Left renal pelvis (tissue), 4 donors: ENCODE results near the gene SPARC. TPM values are rescaled to one million over a fixed set of nuclear protein-coding genes. Genes with fewer than 3 reads are reported as not detected.

Source experiments
- DNase-seq, 4 donors: peaks; one replicate each; pipeline ENCODE4 v3.0.0-alpha.2; 2013; ENCODE audit warnings: low read depth in 4 of 4, low spot score in 3 of 4
- polyA plus RNA-seq, 4 donors: library from polyadenylated mRNA; unstranded; fragments of 120-200 nt; gene quantifications; one replicate each; pipeline ENCODE4 v1.2.1, GENCODE V29; 2013; ENCODE audit not compliant: insufficient read length in 4 of 4

The SPARC gene
- polyA plus RNA-seq, 4 donors, result 1,904 to 8,726 (median 2,831) TPM

GRCh38 chr5:151662805-151663204 lies 23.9 kb downstream of the SPARC start:
- no peak for DNase-seq

GRCh38 chr5:151661968-151662732 lies 24.6 kb downstream of the SPARC start:
- DNase-seq, result no peak

- DNase-seq, result no peak
Observed at GRCh38 chr5:151660616-151661495, 25.9 kb downstream of the SPARC start.

- peak in 3 of 4 donors; percentile 52 to 61 (median 60) for DNase-seq
Observed at GRCh38 chr5:151659001-151659754, 27.5 kb downstream of the SPARC start.

- no peak for DNase-seq
Observed at GRCh38 chr5:151657114-151657513, 29.6 kb downstream of the SPARC start.

GRCh38 chr5:151656311-151656710 lies 30.4 kb downstream of the SPARC start:
- no peak for DNase-seq

GRCh38 chr5:151651997-151652645 lies 34.6 kb downstream of the SPARC start:
- DNase-seq, result peak in 3 of 4 donors; percentile 54 to 64 (median 62)

- DNase-seq, result no peak
Observed at GRCh38 chr5:151648988-151649387, 37.7 kb downstream of the SPARC start.

GRCh38 chr5:151648089-151648488 lies 38.6 kb downstream of the SPARC start:
- DNase-seq, result no peak

- no peak for DNase-seq
Observed at GRCh38 chr5:151647320-151647861, 39.3 kb downstream of the SPARC start.

- no peak for DNase-seq
Observed at GRCh38 chr5:151646334-151646733, 40.4 kb downstream of the SPARC start.

GRCh38 chr5:151643388-151643787 lies 43.3 kb downstream of the SPARC start:
- no peak for DNase-seq

GRCh38 chr5:151642472-151643140 lies 44.1 kb downstream of the SPARC start:
- DNase-seq, result no peak

GRCh38 chr5:151638619-151639018 lies 48.1 kb downstream of the SPARC start:
- no peak for DNase-seq

GRCh38 chr5:151637676-151638075 lies 49.0 kb downstream of the SPARC start:
- no peak for DNase-seq

GRCh38 chr5:151633892-151634291 lies 52.8 kb downstream of the SPARC start:
- DNase-seq, result no peak

- DNase-seq, result no peak
Observed at GRCh38 chr5:151632941-151633340, 53.8 kb downstream of the SPARC start.

GRCh38 chr5:151632524-151632923 lies 54.2 kb downstream of the SPARC start:
- no peak for DNase-seq

GRCh38 chr5:151631941-151632340 lies 54.8 kb downstream of the SPARC start:
- DNase-seq, result no peak

- DNase-seq, result no peak
Observed at GRCh38 chr5:151630088-151630487, 56.6 kb downstream of the SPARC start.
